NT2/D1 (cell line): ENCODE results near the gene SCAMP3.
"Not testable (repeated sequence)": the region's sequence is repeated elsewhere in the genome, so short reads cannot be mapped to it uniquely, and the experiment has no call there.

Experiments used
- YY1 ChIP-seq: IDR thresholded peaks from 2 replicates; pipeline ENCODE4 v1.6.1; 2011; ENCODE audit not compliant: insufficient read length, insufficient read depth
- ZNF274 ChIP-seq: IDR thresholded peaks from 2 replicates; pipeline ENCODE4 v1.6.1; 2011; ENCODE audit warnings: mild to moderate bottlenecking, low read depth, low read length

- not testable (repeated sequence) for TF ChIP-seq YY1, ZNF274
Observed at GRCh38 chr1:155214702-155215101, 47.5 kb downstream of the SCAMP3 start.
